Hepatocyte (in vitro differentiated cells): ENCODE results near the gene BCLAF1. TPM values are rescaled to one million over a fixed set of nuclear protein-coding genes. Genes with fewer than 3 reads are reported as not detected.
"Not testable (repeated sequence)": the region's sequence is repeated elsewhere in the genome, so short reads cannot be mapped to it uniquely, and the experiment has no call there.

ENCODE experiments used
- DNase-seq: peaks from one replicate; pipeline ENCODE4 v3.0.0-alpha.2; 2016; ENCODE audit warnings: low spot score
- H2AFZ ChIP-seq: fragments of 200-600 bp; sonication (generic); 2 replicates; pipeline ENCODE4 v1.6.0; 2016; ENCODE audit warnings: antibody characterized with exemption, mild to moderate bottlenecking
- H3K27ac ChIP-seq: fragments of 200-600 bp; sonication (generic); 2 replicates; pipeline ENCODE4 v1.5.1; 2016; ENCODE audit warnings: mild to moderate bottlenecking
- H3K27me3 ChIP-seq: fragments of 200-600 bp; sonication (generic); 2 replicates; pipeline ENCODE4 v1.6.1; 2016
- H3K36me3 ChIP-seq: fragments of 200-600 bp; sonication (generic); replicated peaks from 2 replicates; pipeline ENCODE4 v1.5.1; 2016; ENCODE audit warnings: low read depth; ENCODE audit not compliant: insufficient read depth
- H3K4me1 ChIP-seq: fragments of 200-600 bp; sonication (generic); 2 replicates; pipeline ENCODE4 v1.5.1; 2016; ENCODE audit warnings: mild to moderate bottlenecking, moderate library complexity; ENCODE audit not compliant: insufficient read depth
- H3K4me2 ChIP-seq: fragments of 200-600 bp; sonication (generic); 2 replicates; pipeline ENCODE4 v1.6.0; 2016
- H3K4me3 ChIP-seq: fragments of 200-600 bp; sonication (generic); 2 replicates; pipeline ENCODE4 v1.5.1; 2016; ENCODE audit warnings: mild to moderate bottlenecking
- H3K79me2 ChIP-seq: fragments of 200-600 bp; sonication (generic); 2 replicates; pipeline ENCODE4 v1.6.0; 2017; ENCODE audit warnings: mild to moderate bottlenecking
- H3K9me2 ChIP-seq: fragments of 200-600 bp; sonication (generic); replicated peaks from 2 replicates; pipeline ENCODE4 v1.6.0; 2017; ENCODE audit warnings: mild to moderate bottlenecking; ENCODE audit not compliant: insufficient read depth
- H3K9me3 ChIP-seq: fragments of 200-600 bp; sonication (generic); 2 replicates; pipeline ENCODE4 v1.5.1; 2016; ENCODE audit warnings: low read depth, mild to moderate bottlenecking
- H4K20me1 ChIP-seq: fragments of 200-600 bp; sonication (generic); 2 replicates; pipeline ENCODE4 v1.6.0; 2016; ENCODE audit warnings: mild to moderate bottlenecking; ENCODE audit not compliant: insufficient read depth, poor library complexity, severe bottlenecking
- CTCF ChIP-seq: fragments of 200-600 bp; sonication (generic); IDR thresholded peaks from 2 replicates; pipeline ENCODE4 v1.5.1; 2016; ENCODE audit warnings: antibody characterized with exemption, mild to moderate bottlenecking; ENCODE audit not compliant: poor library complexity
- EZH2 ChIP-seq: fragments of 200-600 bp; sonication (generic); IDR thresholded peaks from 2 replicates; pipeline ENCODE4 v1.6.1; 2016; ENCODE audit warnings: antibody characterized with exemption, mild to moderate bottlenecking, borderline replicate concordance
- EZH2phosphoT487 ChIP-seq: fragments of 200-600 bp; sonication (generic); IDR thresholded peaks from one replicate; pipeline ENCODE4 v1.6.1; 2018; ENCODE audit warnings: antibody characterized with exemption, mild to moderate bottlenecking, low read depth, moderate library complexity; ENCODE audit not compliant: unreplicated experiment, severe bottlenecking
- WGBS: methylation state at CpG from one replicate; pipeline ENCODE4 v1.1.6; 2016; ENCODE audit warnings: low lambda C conversion rate; ENCODE audit errors: missing lambda C conversion rate; 5-methylcytosine and 5-hydroxymethylcytosine counted together
- polyA plus RNA-seq: library from polyadenylated mRNA; unstranded; fragments of >200 nt; fragmentation: Nextera tagmentation; extraction: Ambion mirVana; gene quantifications from 2 replicates; pipeline ENCODE4 v1.2.1, GENCODE V29; 2016
- total RNA-seq: library from RNA; depleted of rRNA; stranded (reverse); fragments of >200 nt; gene quantifications from 2 replicates; pipeline ENCODE4 v1.2.3, GENCODE V29; 2014

The BCLAF1 gene
- total and polyA plus RNA-seq, 2 experiments from 2014 or later = 58.2 to 154 TPM

GRCh38 chr6:136225496-136225895, 64.2 kb downstream of the BCLAF1 start:
- WGBS = 71% methylated on average over 5 of the region's 5 CpGs
- Histone ChIP-seq H3K27me3 (no peaks in the 10 kb centered on the region), H3K79me2 (no peaks in the 10 kb centered on the region), H3K36me3 (no peaks in the 10 kb centered on the region), H3K4me3 (no peak overlapping the region), H3K4me1 (peaks cover 21% of the 10 kb centered on the region), H3K27ac (peak overlapping the region; percentile 86), H3K9me2 (no peaks in the 10 kb centered on the region), H4K20me1 (no peaks in the 10 kb centered on the region), H3K9me3 (no peaks in the 10 kb centered on the region), H3K4me2 (peak overlapping the region; percentile 73), H2AFZ (no peak overlapping the region)
- DNase-seq = peak; percentile 19
- TF ChIP-seq EZH2phosphoT487 = no peak
- no peak for TF ChIP-seq EZH2
- no peak for TF ChIP-seq CTCF

DNA sequence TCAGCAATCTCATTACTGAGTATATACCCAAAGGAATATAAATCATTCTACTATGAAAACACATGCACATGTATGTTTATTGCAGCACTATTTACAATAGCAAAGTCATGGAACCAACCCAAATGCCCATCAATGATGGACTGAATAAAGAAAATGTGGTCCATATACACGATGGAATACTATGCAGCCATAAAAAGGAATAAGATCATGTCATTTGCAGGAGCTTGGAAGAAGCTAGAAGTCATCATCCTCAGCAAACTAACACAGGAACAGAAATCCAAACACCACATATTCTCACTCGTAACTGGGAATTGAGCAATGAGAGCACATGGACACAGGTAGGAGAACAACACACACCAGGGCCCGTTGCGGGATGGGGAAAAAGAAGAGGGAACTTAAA, 64.7 kb downstream of the BCLAF1 start:
- not testable (repeated sequence) for H3K4me3 ChIP-seq, H3K79me2 ChIP-seq, H3K9me2 ChIP-seq, H4K20me1 ChIP-seq, H3K9me3 ChIP-seq, H3K36me3 ChIP-seq, H3K27me3 ChIP-seq, H3K4me2 ChIP-seq, DNase-seq, H2AFZ ChIP-seq, H3K27ac ChIP-seq
- peaks cover 21% of the 10 kb centered on the region for H3K4me1 ChIP-seq
- WGBS = 89% methylated on average over 4 of the region's 4 CpGs

DNA sequence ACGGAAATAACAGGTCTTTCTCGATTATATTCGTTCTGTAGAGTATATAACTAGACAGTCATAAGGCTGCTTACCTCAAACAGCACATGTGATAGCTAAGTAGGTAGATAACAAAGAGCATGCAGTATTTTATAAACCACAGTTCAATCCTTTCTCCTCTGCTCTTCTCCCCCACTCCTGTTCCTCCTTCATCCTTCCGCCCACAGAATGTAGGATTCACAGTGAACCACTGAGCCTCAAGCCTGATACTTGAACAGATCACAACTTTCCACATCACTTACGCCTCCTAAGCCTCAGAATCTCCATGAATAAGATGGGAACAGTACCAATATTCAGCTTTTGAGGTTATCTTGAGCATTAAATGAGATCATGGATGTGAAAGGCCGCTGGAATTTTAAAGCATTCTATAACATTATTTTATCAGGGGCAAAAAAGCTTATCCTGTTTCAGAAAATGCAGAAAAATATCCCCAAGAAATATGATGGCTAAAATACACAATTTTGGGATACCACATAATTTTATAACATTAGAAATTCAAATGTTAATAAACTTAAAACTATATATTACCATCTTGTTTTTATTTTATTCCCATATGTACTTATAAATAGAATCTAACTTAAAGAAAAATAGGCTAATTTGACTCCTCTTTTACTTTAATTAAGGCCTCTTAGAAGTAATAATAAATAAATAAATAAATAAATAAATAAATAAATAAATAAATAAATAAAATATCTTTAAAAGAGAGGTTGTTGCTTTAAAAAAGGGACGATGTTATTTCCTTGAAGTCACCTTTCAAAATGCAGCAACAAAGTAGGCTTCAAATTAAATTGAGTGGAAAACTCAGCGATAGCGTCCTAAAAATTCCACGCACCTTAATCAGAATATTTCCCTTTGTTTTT, 72.9 kb downstream of the BCLAF1 start:
- WGBS = 85% methylated on average over 10 of the region's 10 CpGs
- Histone ChIP-seq H3K36me3 (no peaks in the 10 kb centered on the region), H3K9me2 (no peaks in the 10 kb centered on the region), H2AFZ (no peak overlapping the region), H3K27ac (no peak overlapping the region), H3K79me2 (no peaks in the 10 kb centered on the region), H3K27me3 (no peaks in the 10 kb centered on the region), H4K20me1 (no peaks in the 10 kb centered on the region), H3K4me1 (no peaks in the 10 kb centered on the region), H3K9me3 (no peaks in the 10 kb centered on the region), H3K4me3 (no peak overlapping the region), H3K4me2 (no peak overlapping the region)
- no peak for DNase-seq
- TF ChIP-seq CTCF (no peak), EZH2 (no peak), EZH2phosphoT487 (no peak)

- Histone ChIP-seq H3K4me3 (no peak overlapping the region), H3K36me3 (no peaks in the 10 kb centered on the region), H2AFZ (no peak overlapping the region), H3K27ac (no peak overlapping the region), H3K4me1 (no peaks in the 10 kb centered on the region), H3K4me2 (no peak overlapping the region), H3K79me2 (no peaks in the 10 kb centered on the region), H3K9me2 (no peaks in the 10 kb centered on the region), H3K27me3 (no peaks in the 10 kb centered on the region), H3K9me3 (no peaks in the 10 kb centered on the region), H4K20me1 (no peaks in the 10 kb centered on the region)
- no peak for DNase-seq
- no peak for TF ChIP-seq EZH2phosphoT487
- TF ChIP-seq EZH2 = no peak
- no peak for TF ChIP-seq CTCF
These were observed 75.8 kb downstream of the BCLAF1 start for GRCh38 chr6:136213853-136214252.
